GM18507 (cell line): Measurements from ENCODE around the gene CYP11A1.
A peak's percentile ranks its signal among the peaks of the same experiment; 100 is the strongest.
"Not testable (repeated sequence)": the region's sequence is repeated elsewhere in the genome, so short reads cannot be mapped to it uniquely, and the experiment has no call there.

Experiments
- DNase-seq: peaks from one replicate; pipeline ENCODE4 v3.0.0; 2011; ENCODE audit warnings: low read depth; ENCODE audit not compliant: insufficient read length; ENCODE audit errors: extremely low spot score
- FAIRE-seq: peaks from 2 replicates; lab custom pipeline; 2011; peaks lifted over from hg19 to GRCh38; lab: Jason Lieb, UNC

CYP11A1 gene

DNA sequence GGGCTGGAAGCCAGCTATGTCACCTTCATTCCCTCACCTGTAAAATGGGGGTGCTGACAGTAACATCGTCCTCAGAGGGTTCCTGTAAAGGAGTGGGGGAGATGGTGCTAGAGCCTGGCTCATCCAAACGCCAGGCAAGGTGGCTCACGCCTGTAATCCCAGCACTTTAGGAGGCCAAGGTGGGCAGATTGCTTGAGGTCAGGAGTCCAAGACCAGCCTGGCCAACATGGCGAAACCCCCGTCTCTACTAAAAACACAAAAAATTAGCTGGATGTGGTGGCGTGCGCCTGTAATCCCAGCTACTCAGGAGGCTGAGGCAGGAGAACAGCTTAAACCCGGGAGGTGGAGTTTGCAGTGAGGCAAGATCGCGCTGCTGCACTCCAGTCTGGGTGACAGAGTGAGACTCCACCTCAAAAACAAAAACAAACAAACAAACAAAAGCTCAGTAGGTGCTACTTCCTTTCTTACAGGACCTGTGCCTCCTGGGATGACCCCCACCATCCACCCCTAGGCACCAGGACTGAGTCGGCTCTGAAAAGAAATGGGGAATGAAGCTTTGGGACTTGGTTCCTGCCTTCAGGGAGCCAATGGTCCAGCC, 22.7 kb upstream of the CYP11A1 start:
- not testable (repeated sequence) for DNase-seq, FAIRE-seq

DNA sequence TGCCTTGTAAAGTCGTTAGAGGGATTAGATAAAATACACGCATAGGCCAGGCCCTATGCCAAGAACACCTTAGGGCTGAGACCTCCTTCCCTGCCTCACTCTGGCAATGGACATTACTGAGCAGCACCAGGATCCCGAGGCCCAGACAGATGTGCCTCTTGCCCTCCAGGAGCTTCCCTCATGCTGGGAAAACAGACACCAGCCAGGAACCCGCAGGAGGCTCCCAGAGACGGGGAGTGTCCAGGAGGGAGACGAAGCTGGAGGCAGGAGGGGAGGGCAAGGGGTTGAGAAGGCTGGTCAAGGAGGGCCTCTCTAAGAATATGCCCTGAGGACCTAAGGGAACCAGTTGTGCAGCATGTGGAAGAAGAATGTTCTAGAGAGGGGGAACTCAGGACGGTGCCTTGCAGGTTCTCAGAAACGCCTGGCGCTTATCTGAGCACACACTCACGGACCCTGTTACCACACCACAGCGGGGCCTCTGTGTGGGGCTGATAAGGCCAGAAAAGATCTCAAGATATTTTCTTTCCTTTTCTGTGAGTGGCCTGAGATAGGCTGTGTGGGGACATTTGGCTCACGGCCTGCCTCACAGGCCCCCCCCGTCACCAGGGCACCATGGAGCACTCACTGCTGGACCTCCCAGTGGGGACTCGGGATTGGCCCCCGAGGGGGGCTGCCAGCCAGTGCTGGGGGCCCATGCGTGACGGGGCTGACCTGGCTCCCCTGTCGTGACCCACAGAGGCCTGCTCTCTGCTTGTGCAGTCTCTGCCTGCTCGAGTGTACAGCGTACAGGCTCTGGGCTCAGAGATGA, 22.0 kb upstream of the CYP11A1 start:
- DNase-seq (no peak), FAIRE-seq (no peak)

DNA sequence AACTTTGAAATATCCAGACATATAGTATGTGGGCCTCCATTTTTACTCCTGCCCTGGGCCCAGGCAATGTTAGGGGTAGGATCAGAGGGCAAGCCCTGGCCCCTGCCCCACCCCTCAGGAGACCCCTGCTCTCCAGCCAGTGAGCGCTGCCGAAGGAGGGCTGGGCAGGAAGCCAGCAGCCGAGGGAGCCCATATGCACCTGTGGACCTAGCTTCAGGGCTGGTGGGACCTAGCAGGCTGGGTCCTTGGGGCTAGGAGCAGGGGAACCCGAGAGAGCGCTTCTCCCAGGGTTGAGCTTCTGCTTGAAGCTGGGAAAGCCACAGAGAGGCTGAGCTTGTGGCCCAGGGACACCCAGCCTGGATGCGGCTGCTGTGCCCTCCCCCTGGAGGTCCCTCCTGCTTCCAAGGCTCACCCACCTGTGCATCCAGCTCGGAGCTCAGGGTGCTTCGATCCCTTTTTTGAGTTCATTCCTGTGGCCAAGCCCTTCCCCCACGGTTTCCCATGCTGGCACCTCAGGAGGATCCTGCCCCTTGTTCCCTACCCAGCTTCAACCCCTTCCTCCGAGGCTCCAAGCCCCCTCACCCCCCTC, 21.0 kb upstream of the CYP11A1 start:
- FAIRE-seq, result no peak

DNA sequence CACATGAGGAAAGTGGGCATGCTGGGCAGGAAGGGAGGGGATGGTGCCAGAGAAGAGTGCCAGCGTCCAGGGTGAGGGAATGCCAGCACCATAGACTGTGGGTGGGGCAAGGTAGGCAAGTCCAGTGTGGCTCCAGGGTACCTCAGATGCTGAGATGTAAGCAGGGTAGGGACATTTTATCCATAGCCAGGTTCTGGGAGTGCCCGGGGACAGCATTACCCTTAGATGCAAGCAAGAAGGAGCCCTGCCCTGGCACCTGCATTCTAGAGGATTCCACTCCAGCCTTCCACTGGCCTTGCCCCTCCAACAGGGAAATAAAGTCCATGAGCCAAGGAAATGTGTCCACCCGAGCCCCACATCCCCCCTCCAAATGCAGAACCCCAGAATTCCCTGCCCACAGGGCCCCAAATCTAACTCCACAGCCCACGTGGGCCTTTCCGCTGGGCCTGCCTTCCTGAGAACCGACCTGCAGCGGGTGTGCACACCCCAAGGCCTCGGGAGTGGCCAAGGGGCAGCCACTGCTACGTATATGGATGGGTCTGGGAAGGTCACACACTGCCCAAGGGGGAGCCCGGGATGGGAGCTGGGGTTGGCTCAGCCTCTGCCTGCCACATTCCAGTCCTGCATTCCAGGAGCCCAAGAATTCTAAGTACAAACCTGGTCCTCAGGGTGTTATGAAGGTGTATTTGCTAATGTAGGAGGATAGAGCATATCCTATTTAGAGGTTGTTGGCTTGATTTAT, 20.3 kb upstream of the CYP11A1 start:
- FAIRE-seq (no peak), DNase-seq (no peak)

More for the DNA sequence above, 21.0 kb upstream of the CYP11A1 start:
- no peak for DNase-seq

DNA sequence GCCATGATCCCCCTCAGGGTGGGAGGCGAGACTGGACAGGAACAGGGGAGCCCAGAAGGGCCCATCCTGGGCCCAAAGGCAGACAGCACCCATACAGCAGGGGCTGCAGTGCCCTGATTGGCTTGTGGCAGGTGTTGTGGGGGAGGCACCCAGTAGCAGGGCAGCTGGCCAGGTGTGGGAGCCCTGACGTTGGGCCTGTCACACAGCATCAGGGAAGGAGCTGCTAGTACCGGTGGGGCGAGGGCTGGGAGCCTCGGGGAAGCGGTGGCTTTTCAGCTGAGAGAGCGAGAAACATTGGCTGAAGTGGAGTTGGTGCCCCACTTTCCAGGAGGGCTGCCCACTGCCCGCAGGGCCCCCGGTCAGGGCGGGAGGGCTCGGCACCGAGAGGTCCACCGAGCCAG, 19.7 kb upstream of the CYP11A1 start:
- FAIRE-seq (no peak), DNase-seq (no peak)

DNA sequence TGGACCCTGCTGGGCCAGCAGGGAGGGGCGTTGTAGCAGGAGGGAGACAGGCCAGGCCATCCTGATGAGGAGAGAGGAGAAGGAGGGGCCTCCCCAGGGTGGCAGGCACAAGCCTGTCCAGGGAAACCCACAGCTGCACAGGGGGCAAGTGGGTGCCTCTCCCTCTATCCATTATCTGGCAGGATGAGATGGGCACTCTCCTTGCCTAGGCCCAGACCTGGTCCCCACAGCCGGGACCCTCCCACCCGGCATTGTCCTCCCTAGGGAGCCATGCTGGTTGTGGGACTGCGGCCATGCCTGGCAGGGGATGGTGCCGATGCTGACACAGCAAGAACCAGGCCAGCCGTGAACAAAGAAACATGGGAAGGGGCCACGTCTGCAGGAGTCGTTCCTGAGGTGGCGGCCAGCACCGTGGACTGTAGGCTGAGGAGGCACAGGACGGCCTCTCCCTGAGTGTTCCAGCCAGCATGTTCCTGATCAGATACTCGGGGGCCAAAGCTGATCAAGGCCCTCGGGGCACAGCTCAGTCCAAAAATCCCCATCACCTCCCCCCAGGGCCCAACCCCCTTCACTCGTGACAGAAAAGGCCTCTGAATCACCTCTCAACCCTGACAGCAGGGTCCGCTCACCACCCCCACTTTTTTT, 19.2 kb upstream of the CYP11A1 start:
- DNase-seq (no peak), FAIRE-seq (no peak)

DNA sequence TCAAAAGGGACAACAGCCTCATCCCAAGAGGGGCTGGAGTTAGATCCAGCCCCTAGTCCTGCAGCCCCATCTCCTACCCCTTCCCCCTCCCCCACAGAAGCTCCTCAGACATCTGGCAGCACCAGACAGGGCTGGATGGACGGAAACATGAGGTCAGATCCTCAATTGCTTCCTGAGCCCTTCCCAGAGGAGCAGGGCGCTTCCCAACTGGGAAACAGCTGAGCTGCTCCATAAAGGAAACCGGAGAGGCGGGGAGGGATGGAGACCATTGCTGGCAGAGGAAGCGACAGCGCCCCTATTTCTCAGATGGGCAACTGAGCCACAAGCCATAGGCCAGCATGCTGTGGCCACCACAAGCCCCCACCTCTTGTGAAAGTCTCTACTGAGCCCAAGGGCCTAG, 18.3 kb upstream of the CYP11A1 start:
- FAIRE-seq, result no peak

DNA sequence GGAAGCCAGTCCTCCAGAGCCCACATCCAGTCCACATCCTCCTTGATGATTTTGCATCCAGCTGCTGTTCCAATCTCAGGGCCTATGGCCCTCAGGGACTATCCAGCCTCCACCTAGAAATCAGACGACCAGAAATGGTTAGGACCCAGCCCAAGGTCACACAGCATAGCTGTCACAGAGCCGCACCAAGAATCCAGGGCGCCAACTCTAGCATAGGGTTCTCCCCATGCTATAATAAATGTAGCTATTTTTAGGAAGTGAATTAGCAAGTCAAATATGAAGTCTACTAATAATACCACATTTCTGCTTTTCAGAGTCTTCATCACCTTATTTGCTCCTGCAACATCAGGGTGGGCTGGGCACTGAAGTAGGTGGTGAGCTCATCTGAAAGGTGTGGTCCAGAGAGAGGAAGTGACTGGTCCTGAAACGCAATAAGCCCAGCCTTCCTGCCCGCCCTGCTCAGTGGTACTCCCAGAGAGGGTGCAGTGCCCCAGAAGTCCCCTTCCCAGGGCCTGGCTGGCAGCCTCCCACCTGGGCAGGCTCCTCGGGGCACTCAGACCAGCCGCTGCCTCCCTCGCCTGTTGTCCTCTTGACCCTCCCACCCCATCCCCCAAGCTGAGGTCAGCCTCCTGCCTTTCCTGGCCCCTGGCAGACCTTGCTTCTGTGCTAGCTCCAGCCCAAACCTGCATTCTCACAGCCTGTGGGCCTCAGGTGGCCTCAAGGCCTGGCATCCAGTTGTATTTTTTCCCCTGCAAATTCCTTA, 17.6 kb upstream of the CYP11A1 start:
- DNase-seq, result peak; percentile 64

More for the DNA sequence above, 18.3 kb upstream of the CYP11A1 start:
- no peak for DNase-seq

DNA sequence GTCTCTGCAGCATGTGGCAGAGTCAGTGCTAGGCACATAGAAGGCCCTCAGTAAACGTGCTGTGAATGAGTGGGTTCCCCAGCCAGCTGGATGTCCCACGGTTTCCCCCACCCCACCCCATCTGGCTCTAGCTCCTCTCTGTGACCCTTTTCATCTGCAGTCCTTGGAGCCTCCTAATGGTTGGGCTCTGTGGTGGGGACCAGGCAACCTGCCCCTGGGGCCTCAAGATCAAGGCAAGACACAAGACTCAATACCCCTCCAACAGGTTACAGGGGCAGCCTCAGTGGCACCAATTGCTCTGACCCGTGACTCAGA, 17.1 kb upstream of the CYP11A1 start:
- DNase-seq, result no peak
- FAIRE-seq, result no peak

More for the DNA sequence above, 17.6 kb upstream of the CYP11A1 start:
- no peak for FAIRE-seq

DNA sequence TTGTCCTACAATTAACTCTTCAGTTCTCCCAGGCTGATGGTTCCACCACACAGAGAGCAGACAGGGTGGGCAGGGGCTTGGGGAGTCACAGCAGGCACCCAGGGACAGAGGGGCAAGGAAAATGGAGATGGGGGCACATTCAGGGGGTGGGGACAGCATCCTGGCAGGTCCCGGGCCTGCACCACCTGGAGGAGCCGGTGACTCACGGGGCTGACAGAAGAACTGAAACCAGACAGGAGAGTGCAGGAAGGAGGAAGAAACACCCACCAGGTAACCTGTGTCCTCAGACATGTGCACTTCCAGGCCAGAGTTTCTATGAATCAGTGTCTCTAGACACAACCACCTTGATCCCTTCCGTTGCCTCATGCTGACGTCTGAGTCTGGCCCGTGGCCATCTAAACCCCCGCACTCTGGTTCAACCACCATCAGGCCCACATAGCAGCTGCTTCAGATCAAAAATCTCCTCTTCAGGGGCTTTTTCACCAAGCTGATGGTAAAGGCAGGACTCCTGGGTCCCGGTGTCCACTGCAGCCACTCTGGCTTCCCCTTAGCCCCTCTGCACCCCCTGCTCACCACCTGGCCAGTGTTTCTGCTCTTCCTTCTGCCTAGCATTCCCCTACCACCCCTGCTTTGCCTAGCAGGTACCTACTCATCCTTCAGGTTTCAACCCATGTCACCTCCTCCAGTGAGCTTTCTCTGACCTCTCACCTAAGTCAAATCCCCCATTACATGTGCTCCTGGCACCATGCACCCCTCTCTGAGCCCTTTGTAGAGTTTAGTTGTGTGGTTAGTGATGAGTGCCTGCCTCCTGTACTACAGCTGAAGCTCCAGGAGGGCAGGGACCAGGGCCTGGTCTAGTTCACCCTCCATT, 16.5 kb upstream of the CYP11A1 start:
- FAIRE-seq, result peak; percentile 99
- DNase-seq, result peak; percentile 70

DNA sequence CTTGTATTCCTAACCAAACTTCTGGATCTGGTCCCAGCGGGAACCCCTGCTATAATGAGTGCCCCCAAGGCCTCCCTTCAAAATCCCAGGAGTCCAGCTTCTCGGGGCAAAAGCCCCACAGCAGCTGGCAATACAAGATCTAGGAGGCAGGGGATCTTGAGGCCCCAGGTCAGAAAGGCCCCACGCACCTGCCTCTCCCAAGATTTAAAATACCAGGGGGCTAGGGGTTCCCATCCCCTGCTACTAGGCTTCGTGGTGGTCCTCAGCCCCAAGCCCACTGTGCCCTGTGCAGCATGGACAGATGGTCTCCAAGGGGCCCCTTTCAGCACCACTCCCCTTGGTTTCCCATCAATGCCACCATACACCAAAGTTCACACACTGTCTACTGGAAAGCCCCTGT, 15.8 kb upstream of the CYP11A1 start:
- no peak for FAIRE-seq

DNA sequence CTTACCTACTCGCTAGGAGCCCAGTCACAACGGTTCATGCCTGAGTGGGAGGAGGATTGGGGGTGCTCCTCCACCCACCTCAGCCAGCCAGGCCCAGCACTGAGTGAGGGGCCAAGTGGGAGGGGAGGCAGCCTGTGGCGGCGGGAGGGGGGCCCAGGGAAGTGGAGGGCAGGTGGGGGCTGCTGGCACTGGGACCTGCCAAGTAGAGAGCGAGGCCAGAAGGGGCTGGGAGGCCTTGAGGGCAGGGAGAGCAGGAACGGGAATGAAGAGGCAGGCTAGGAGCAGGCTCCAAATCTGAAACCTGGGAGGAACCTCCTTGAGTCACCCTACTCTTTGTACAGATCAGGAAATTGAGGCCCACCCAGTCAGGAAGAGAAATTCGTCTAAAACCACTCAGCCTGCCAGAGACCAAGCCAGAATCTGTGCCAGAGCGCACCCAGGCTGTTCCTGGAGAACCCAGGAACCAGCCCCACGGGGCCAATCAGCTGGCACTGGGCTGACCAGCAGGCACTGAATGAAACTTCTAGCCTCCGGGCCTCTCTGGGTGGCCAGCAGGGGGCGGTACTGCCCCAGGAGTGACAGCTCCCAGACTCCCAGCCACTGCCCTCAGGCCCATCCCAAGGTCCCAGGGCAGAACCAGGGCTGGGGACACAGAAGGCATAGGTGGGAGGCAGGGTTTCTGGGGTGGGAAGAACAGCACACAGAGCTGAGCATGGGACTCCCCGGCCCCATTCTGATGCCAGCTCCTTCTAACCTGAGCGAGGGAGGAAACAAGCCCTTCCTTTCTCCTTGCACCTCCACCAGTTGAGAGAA, 14.8 kb upstream of the CYP11A1 start:
- DNase-seq (peak; percentile 62), FAIRE-seq (peak; percentile 91)

More for the DNA sequence above, 15.8 kb upstream of the CYP11A1 start:
- no peak for DNase-seq

DNA sequence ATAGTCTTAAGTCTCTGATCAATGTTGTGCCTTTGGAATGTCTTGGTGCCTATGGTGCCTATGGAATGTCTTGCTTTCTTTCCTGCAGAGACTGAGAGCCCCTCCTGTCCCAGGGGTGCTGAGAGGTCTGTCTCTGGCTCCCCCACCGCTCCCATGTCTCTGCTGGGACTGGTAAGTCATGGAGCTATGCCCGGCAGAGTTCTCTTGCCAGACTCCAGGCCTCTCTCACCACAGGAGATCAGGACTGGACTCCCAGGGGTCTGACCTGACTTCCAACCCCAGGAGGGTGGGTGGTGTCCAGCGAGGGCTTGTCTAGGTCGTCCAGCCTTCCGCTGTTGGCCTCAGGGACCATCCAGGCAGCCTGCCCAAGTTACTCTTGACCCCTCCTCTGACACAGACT, 14.0 kb upstream of the CYP11A1 start:
- no peak for DNase-seq
- FAIRE-seq, result no peak

DNA sequence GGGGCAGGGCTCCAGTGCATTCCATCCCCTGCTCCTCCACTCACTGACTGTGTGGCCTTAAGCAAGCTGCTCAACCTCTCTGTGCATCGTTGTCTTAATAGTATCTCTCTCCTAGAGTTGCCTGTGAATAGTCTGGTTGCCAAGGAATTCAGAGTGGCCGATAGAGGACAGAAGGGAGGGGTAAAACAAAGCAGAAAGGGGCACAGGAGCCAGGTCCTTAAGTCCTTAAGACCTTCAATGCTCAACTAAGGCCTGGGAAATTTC, 13.7 kb upstream of the CYP11A1 start:
- no peak for DNase-seq
- FAIRE-seq, result no peak

DNA sequence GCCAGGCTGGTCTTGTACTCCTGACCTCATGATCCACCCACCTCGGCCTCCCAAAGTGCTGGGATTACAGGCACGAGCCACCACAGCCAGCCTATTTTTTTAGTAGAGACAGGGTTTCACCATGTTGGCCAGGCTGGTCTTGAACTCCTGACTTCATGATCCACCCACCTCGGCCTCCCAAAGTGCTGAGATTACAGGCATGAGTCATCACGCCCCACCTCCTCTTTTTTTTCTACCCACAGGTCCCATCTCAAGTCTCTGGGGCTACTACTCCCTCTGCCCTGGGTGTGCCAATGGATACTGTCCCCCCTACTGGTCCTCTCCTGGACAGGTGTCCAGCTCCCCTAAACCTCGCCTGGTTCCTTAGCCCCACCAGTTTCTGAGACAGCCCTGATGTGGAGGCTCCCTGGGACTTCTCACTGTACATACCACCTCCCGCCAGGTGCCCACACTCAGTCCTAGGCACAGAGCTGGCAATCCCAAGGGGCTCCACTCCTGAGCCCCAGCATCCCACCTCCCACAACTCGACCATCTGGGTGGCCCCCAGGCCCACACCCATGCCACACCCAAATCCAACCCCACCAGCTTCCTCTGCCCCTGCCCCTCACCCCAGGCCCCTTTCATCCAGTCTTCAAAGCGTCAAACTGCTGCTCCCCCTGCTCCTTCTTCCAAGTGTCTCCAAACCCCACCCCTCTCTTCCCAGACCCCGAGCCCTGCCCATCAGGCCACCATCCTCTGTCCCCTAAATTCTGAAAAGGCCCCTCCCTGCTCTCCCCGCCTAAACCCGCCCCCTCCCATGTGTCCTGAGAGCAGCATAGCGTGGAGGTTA, 13.1 kb upstream of the CYP11A1 start:
- FAIRE-seq (no peak), DNase-seq (no peak)

DNA sequence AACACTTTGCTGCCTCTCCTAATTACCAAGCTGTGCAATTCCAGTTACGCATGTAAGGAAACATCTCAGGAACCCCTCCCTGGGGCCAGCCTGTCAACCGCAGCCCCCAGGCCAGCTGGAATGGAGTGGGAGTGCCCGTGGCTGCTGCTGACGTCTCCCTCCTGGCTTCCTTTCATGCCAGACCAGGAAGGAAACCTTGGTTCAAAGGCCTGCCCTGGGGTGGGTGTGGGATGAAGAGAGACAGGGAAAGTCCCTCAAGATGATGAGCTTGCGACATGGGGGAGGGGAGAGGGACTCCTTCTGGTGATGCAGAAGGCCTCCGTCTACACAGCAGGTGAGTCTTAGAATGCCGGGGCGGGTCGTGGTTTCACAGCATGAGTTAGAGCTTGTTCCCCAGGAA, 11.4 kb upstream of the CYP11A1 start:
- DNase-seq, result no peak
- peak; percentile 65 for FAIRE-seq
